DND-41 (cell line): ENCODE data around the gene RERG.

Experiments used
- ATAC-seq: fragments of 200-7000 bp; cut with Tn5 transposase; 3 replicates; pipeline ENCODE4 v1.9.1; 2021; ENCODE audit warnings: low read depth; ENCODE audit not compliant: insufficient read depth
- DNase-seq: peaks from one replicate; pipeline ENCODE4 v3.0.0-alpha.2; 2020
- H2AFZ ChIP-seq: 2 replicates; pipeline ENCODE4 v1.6.0; 2012; ENCODE audit warnings: low read depth, low read length
- H3K27ac ChIP-seq: 2 replicates; pipeline ENCODE4 v1.5.1; 2012; ENCODE audit warnings: low read length, inconsistent platforms
- H3K27me3 ChIP-seq: fragments of 200-600 bp; sonication (generic); 2 replicates; pipeline ENCODE4 v1.6.0; 2012; ENCODE audit warnings: low read length, mild to moderate bottlenecking, inconsistent platforms; ENCODE audit not compliant: insufficient read depth, poor library complexity
- H3K36me3 ChIP-seq: 2 replicates; pipeline ENCODE4 v1.5.1; 2012; ENCODE audit warnings: low read length, inconsistent platforms; ENCODE audit not compliant: insufficient read depth
- H3K4me1 ChIP-seq: 2 replicates; pipeline ENCODE4 v1.5.1; 2012; ENCODE audit warnings: mild to moderate bottlenecking, low read length; ENCODE audit not compliant: insufficient read depth
- H3K4me2 ChIP-seq: 2 replicates; pipeline ENCODE4 v1.6.0; 2012; ENCODE audit warnings: mild to moderate bottlenecking, moderate library complexity, low read length, inconsistent platforms; ENCODE audit not compliant: insufficient read depth
- H3K4me3 ChIP-seq, 2 experiments: fragments of 200-600 bp in 1 of 2; shearing (Covaris generic) in 1 of 2; 2 replicates each; pipeline ENCODE4 v1.5.1; 2012 to 2016; ENCODE audit warnings: inconsistent platforms in 2 of 2, low read length in 2 of 2, mild to moderate bottlenecking in 2 of 2, low read depth in 1 of 2, moderate library complexity in 1 of 2
- H3K79me2 ChIP-seq: 2 replicates; pipeline ENCODE4 v1.6.0; 2012; ENCODE audit warnings: low read length, inconsistent platforms; ENCODE audit not compliant: insufficient read depth
- H3K9ac ChIP-seq: 2 replicates; pipeline ENCODE4 v1.6.0; 2012; ENCODE audit warnings: low read depth, mild to moderate bottlenecking, inconsistent platforms, low read length, moderate library complexity
- H3K9me3 ChIP-seq: 2 replicates; pipeline ENCODE4 v1.5.1; 2012; ENCODE audit warnings: low read length, moderate library complexity, mild to moderate bottlenecking, inconsistent platforms; ENCODE audit not compliant: insufficient read depth, severe bottlenecking
- H4K20me1 ChIP-seq: 2 replicates; pipeline ENCODE4 v1.6.0; 2012; ENCODE audit warnings: low read length; ENCODE audit not compliant: insufficient read depth
- CTCF ChIP-seq: IDR thresholded peaks from 2 replicates; pipeline ENCODE4 v1.5.1; 2012; ENCODE audit warnings: borderline replicate concordance, low read length, moderate library complexity, mild to moderate bottlenecking; ENCODE audit not compliant: poor library complexity, severe bottlenecking; ENCODE audit errors: extremely low read depth
- EZH2 ChIP-seq: IDR thresholded peaks from 3 replicates; pipeline ENCODE4 v1.6.1; 2012; ENCODE audit warnings: borderline replicate concordance, low read depth, mild to moderate bottlenecking, moderate library complexity, low read length, inconsistent platforms; ENCODE audit not compliant: severe bottlenecking

Gene RERG

GRCh38 chr12:15234508-15234907, 13.3 kb upstream of the RERG start:
- DNase-seq (no peak), ATAC-seq (no peak)
- no peak overlapping the region for H3K4me3 ChIP-seq
- H3K4me1 ChIP-seq = no peaks in the 10 kb centered on the region
- no peaks in the 10 kb centered on the region for H3K79me2 ChIP-seq
- H3K36me3 ChIP-seq = no peaks in the 10 kb centered on the region
- no peak overlapping the region for H2AFZ ChIP-seq
- H3K27ac ChIP-seq = no peak overlapping the region
- H3K9ac ChIP-seq = no peak overlapping the region
- H3K4me2 ChIP-seq = no peak overlapping the region
- no peaks in the 10 kb centered on the region for H3K9me3 ChIP-seq
- H4K20me1 ChIP-seq = no peaks in the 10 kb centered on the region
- no peak for TF ChIP-seq EZH2
- no peak for TF ChIP-seq CTCF
- H3K27me3 ChIP-seq = peaks cover 16% of the 10 kb centered on the region

GRCh38 chr12:15234011-15234410, 12.8 kb upstream of the RERG start:
- Histone ChIP-seq H2AFZ (no peak overlapping the region), H3K9ac (no peak overlapping the region), H3K36me3 (no peaks in the 10 kb centered on the region), H3K4me2 (no peak overlapping the region), H3K9me3 (no peaks in the 10 kb centered on the region), H4K20me1 (no peaks in the 10 kb centered on the region), H3K27ac (no peak overlapping the region), H3K4me1 (no peaks in the 10 kb centered on the region), H3K4me3 (no peak overlapping the region), H3K27me3 (peaks cover 20% of the 10 kb centered on the region), H3K79me2 (no peaks in the 10 kb centered on the region)
- DNase-seq (no peak), ATAC-seq (no peak)
- no peak for TF ChIP-seq CTCF
- no peak for TF ChIP-seq EZH2

- Histone ChIP-seq H4K20me1 (no peaks in the 10 kb centered on the region), H3K27me3 (peaks cover 20% of the 10 kb centered on the region), H3K79me2 (no peaks in the 10 kb centered on the region), H2AFZ (no peak overlapping the region), H3K9me3 (no peaks in the 10 kb centered on the region), H3K36me3 (no peaks in the 10 kb centered on the region), H3K27ac (no peak overlapping the region), H3K9ac (no peak overlapping the region), H3K4me2 (no peak overlapping the region), H3K4me3 (no peak overlapping the region), H3K4me1 (no peaks in the 10 kb centered on the region)
- no peak for TF ChIP-seq CTCF
- TF ChIP-seq EZH2 = no peak
- DNase-seq (no peak), ATAC-seq (no peak)
Observed at GRCh38 chr12:15232959-15233358, 11.7 kb upstream of the RERG start.

GRCh38 chr12:15231493-15231892, 10.3 kb upstream of the RERG start:
- H3K9me3 ChIP-seq = no peaks in the 10 kb centered on the region
- ATAC-seq (no peak), DNase-seq (no peak)
- no peak overlapping the region for H3K27ac ChIP-seq
- no peaks in the 10 kb centered on the region for H4K20me1 ChIP-seq
- no peak overlapping the region for H3K4me2 ChIP-seq
- H3K36me3 ChIP-seq = no peaks in the 10 kb centered on the region
- no peak overlapping the region for H3K4me3 ChIP-seq
- H3K4me1 ChIP-seq = no peaks in the 10 kb centered on the region
- H3K27me3 ChIP-seq = peaks cover 15% of the 10 kb centered on the region
- H3K9ac ChIP-seq = no peak overlapping the region
- no peaks in the 10 kb centered on the region for H3K79me2 ChIP-seq
- TF ChIP-seq EZH2 (no peak), CTCF (no peak)
- H2AFZ ChIP-seq = no peak overlapping the region
